HepG2 (cell line): ENCODE results near the gene HLA-C. TPM values are rescaled to one million over a fixed set of nuclear protein-coding genes. Genes with fewer than 3 reads are reported as not detected.
A peak's percentile ranks its signal among the peaks of the same experiment; 100 is the strongest.

Source experiments
- ARID2 ChIP-seq: sonication (generic); formaldehyde crosslinking; IDR thresholded peaks from 2 replicates; pipeline ENCODE4 v1.8.1; 2022; ENCODE audit warnings: mild to moderate bottlenecking, missing genetic modification reagents, borderline replicate concordance
- ATM ChIP-seq: fragments of 450-650 bp; IDR thresholded peaks from 2 replicates; pipeline ENCODE4 v1.7.1; 2017; ENCODE audit warnings: mild to moderate bottlenecking, borderline replicate concordance
- CCAR2 ChIP-seq: fragments of 200-400 bp; formaldehyde crosslinking; optimal IDR thresholded peaks from 2 replicates; pipeline ENCODE3; 2018; ENCODE audit warnings: low read depth, mild to moderate bottlenecking, low read length, moderate library complexity
- FOXA1 ChIP-seq, 2 experiments: fragments of 450-650 bp in 1 of 2; sonication (generic) in 1 of 2; formaldehyde crosslinking in 1 of 2; IDR thresholded peaks; 2 replicates each; pipeline versions ENCODE4 v1.4.0 to v1.6.1; 2016 to 2020; ENCODE audit warnings: missing genetic modification reagents in 1 of 2
- HOXA7 ChIP-seq: sonication (generic); formaldehyde crosslinking; IDR thresholded peaks from 2 replicates; pipeline ENCODE4 v1.8.1; 2022; ENCODE audit warnings: mild to moderate bottlenecking, missing genetic modification reagents, moderate library complexity
- NFIB ChIP-seq: sonication (generic); formaldehyde crosslinking; IDR thresholded peaks from 2 replicates; pipeline ENCODE4 v1.9.0; 2021; ENCODE audit warnings: missing genetic modification reagents, mild to moderate bottlenecking, borderline replicate concordance
- SAP130 ChIP-seq: IDR thresholded peaks from 2 replicates; pipeline ENCODE4 v1.6.1; 2016; ENCODE audit warnings: low read depth
- SKI ChIP-seq: fragments of 450-650 bp; IDR thresholded peaks from one replicate; pipeline ENCODE4 v1.6.1; 2018; ENCODE audit warnings: mild to moderate bottlenecking; ENCODE audit not compliant: partially characterized antibody
- ZNF615 ChIP-seq: sonication (generic); formaldehyde crosslinking; IDR thresholded peaks from 2 replicates; pipeline ENCODE4 v1.5.0; 2020; ENCODE audit warnings: mild to moderate bottlenecking, missing genetic modification reagents, borderline replicate concordance
- ZNF678 ChIP-seq: sonication (generic); formaldehyde crosslinking; IDR thresholded peaks from 2 replicates; pipeline ENCODE4 v1.4.0; 2020; ENCODE audit warnings: mild to moderate bottlenecking, missing genetic modification reagents
- ZNF747 ChIP-seq: sonication (generic); formaldehyde crosslinking; IDR thresholded peaks from 2 replicates; pipeline ENCODE4 v1.8.1; 2023; ENCODE audit warnings: missing genetic modification reagents, mild to moderate bottlenecking, borderline replicate concordance
- ZNF749 ChIP-seq: sonication (generic); formaldehyde crosslinking; IDR thresholded peaks from 2 replicates; pipeline ENCODE4 v1.8.0; 2022; ENCODE audit warnings: mild to moderate bottlenecking, missing genetic modification reagents, moderate library complexity, borderline replicate concordance
- ZNF792 ChIP-seq: IDR thresholded peaks from 2 replicates; pipeline ENCODE4 v1.6.1; 2016
- polyA plus RNA-seq, 8 experiments: library from polyadenylated mRNA; depleted of rRNA in 3 of 8; stranded (reverse) in 7 of 8; unstranded in 1 of 8; fragments of >200 nt; fragmentation: Illumina TruSeq in 4 of 8; extraction: Trizol in 4 of 8; gene quantifications; 2 replicates each; pipeline versions ENCODE4 v1.2.1 to v1.2.3, GENCODE V29; 2011 to 2016; ENCODE audit warnings: low read depth in 4 of 8, missing spikeins in 1 of 8, mixed read lengths in 1 of 8; ENCODE audit not compliant: insufficient read depth in 1 of 8
- total RNA-seq, 5 experiments: library from RNA; depleted of rRNA; stranded (reverse); fragments of >200 nt; fragmentation: Illumina TruSeq; extraction: Trizol; gene quantifications; 2 replicates each; pipeline ENCODE4 v1.2.3, GENCODE V29; 2016; ENCODE audit warnings: low read depth in 1 of 5
- TF ChIP-seq, protein P1 (sequence below): sonication (generic); formaldehyde crosslinking; IDR thresholded peaks from 2 replicates; pipeline ENCODE4 v1.5.0; 2020; ENCODE audit warnings: missing genetic modification reagents
- TF ChIP-seq, protein P2 (sequence below): sonication (generic); formaldehyde crosslinking; IDR thresholded peaks from 2 replicates; pipeline ENCODE4 v1.4.0; 2020; ENCODE audit warnings: missing genetic modification reagents
- TF ChIP-seq, protein P3 (sequence below): sonication (generic); formaldehyde crosslinking; IDR thresholded peaks from 2 replicates; pipeline ENCODE4 v1.9.0; 2021; ENCODE audit warnings: missing genetic modification reagents, mild to moderate bottlenecking, borderline replicate concordance
- TF ChIP-seq, protein P4 (sequence below): sonication (generic); formaldehyde crosslinking; IDR thresholded peaks from 2 replicates; pipeline ENCODE4 v1.4.0; 2020; ENCODE audit warnings: missing genetic modification reagents, borderline replicate concordance

Gene HLA-C
- total and polyA plus RNA-seq, 2 of the 13 experiments (the other 11 are each of a cell fraction or from before 2014, with no cell fraction given): 77.1 to 155 TPM

DNA sequence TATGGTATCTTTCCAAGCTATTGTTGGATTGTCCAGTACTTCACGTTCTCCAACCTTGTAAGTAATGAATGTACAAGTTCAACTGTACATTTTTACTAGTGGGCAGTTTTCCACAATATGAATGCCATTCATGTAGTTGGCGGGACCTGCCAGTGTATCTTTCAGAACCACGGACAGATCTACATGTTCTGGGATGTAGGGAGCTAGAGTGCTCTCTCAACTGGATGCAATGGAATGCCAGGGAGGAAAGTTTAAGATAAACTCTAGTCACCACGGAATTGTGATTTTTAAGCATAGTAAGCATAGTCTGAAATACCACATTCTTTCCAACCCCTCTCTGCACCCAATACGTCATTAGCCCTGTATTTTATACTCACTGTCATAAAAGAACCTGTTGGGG, 21.5 kb upstream of the HLA-C start (continued):
- TF ChIP-seq NFIB (CRISPR knock-in tag): no peak
- TF ChIP-seq, protein P1, sequence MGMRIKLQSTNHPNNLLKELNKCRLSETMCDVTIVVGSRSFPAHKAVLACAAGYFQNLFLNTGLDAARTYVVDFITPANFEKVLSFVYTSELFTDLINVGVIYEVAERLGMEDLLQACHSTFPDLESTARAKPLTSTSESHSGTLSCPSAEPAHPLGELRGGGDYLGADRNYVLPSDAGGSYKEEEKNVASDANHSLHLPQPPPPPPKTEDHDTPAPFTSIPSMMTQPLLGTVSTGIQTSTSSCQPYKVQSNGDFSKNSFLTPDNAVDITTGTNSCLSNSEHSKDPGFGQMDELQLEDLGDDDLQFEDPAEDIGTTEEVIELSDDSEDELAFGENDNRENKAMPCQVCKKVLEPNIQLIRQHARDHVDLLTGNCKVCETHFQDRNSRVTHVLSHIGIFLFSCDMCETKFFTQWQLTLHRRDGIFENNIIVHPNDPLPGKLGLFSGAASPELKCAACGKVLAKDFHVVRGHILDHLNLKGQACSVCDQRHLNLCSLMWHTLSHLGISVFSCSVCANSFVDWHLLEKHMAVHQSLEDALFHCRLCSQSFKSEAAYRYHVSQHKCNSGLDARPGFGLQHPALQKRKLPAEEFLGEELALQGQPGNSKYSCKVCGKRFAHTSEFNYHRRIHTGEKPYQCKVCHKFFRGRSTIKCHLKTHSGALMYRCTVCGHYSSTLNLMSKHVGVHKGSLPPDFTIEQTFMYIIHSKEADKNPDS (CRISPR knock-in tag): no peak
- no peak for TF ChIP-seq ATM
- TF ChIP-seq ZNF749 (CRISPR knock-in tag): no peak
- no peak for TF ChIP-seq ZNF615 (CRISPR knock-in tag)
- TF ChIP-seq, protein P2, sequence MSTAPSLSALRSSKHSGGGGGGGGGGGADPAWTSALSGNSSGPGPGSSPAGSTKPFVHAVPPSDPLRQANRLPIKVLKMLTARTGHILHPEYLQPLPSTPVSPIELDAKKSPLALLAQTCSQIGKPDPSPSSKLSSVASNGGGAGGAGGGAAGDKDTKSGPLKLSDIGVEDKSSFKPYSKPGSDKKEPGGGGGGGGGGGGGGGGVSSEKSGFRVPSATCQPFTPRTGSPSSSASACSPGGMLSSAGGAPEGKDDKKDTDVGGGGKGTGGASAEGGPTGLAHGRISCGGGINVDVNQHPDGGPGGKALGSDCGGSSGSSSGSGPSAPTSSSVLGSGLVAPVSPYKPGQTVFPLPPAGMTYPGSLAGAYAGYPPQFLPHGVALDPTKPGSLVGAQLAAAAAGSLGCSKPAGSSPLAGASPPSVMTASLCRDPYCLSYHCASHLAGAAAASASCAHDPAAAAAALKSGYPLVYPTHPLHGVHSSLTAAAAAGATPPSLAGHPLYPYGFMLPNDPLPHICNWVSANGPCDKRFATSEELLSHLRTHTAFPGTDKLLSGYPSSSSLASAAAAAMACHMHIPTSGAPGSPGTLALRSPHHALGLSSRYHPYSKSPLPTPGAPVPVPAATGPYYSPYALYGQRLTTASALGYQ (CRISPR knock-in tag): no peak
- no peak for TF ChIP-seq ZNF678 (CRISPR knock-in tag)
- no peak for TF ChIP-seq FOXA1 (IDR thresholded peaks at IDR 0.05)
- no peak for TF ChIP-seq FOXA1 (CRISPR knock-in tag; IDR thresholded peaks at IDR 0.05)
- TF ChIP-seq SKI: no peak
- TF ChIP-seq ARID2 (CRISPR knock-in tag): no peak
- 0 out of 2 replicates have a peak, but pooled peaks have one; percentile 39 for TF ChIP-seq ZNF792 (CRISPR knock-in tag)
- TF ChIP-seq CCAR2: no peak
- TF ChIP-seq, protein P3, sequence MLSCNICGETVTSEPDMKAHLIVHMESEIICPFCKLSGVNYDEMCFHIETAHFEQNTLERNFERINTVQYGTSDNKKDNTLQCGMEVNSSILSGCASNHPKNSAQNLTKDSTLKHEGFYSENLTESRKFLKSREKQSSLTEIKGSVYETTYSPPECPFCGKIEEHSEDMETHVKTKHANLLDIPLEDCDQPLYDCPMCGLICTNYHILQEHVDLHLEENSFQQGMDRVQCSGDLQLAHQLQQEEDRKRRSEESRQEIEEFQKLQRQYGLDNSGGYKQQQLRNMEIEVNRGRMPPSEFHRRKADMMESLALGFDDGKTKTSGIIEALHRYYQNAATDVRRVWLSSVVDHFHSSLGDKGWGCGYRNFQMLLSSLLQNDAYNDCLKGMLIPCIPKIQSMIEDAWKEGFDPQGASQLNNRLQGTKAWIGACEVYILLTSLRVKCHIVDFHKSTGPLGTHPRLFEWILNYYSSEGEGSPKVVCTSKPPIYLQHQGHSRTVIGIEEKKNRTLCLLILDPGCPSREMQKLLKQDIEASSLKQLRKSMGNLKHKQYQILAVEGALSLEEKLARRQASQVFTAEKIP (CRISPR knock-in tag): no peak
- peak; percentile 48 for TF ChIP-seq SAP130 (CRISPR knock-in tag)
- TF ChIP-seq HOXA7 (CRISPR knock-in tag): no peak
- TF ChIP-seq ZNF747 (CRISPR knock-in tag): no peak
- TF ChIP-seq, protein P4, sequence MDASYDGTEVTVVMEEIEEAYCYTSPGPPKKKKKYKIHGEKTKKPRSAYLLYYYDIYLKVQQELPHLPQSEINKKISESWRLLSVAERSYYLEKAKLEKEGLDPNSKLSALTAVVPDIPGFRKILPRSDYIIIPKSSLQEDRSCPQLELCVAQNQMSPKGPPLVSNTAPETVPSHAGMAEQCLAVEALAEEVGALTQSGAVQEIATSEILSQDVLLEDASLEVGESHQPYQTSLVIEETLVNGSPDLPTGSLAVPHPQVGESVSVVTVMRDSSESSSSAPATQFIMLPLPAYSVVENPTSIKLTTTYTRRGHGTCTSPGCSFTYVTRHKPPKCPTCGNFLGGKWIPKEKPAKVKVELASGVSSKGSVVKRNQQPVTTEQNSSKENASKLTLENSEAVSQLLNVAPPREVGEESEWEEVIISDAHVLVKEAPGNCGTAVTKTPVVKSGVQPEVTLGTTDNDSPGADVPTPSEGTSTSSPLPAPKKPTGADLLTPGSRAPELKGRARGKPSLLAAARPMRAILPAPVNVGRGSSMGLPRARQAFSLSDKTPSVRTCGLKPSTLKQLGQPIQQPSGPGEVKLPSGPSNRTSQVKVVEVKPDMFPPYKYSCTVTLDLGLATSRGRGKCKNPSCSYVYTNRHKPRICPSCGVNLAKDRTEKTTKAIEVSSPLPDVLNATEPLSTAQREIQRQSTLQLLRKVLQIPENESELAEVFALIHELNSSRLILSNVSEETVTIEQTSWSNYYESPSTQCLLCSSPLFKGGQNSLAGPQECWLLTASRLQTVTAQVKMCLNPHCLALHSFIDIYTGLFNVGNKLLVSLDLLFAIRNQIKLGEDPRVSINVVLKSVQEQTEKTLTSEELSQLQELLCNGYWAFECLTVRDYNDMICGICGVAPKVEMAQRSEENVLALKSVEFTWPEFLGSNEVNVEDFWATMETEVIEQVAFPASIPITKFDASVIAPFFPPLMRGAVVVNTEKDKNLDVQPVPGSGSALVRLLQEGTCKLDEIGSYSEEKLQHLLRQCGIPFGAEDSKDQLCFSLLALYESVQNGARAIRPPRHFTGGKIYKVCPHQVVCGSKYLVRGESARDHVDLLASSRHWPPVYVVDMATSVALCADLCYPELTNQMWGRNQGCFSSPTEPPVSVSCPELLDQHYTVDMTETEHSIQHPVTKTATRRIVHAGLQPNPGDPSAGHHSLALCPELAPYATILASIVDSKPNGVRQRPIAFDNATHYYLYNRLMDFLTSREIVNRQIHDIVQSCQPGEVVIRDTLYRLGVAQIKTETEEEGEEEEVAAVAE (CRISPR knock-in tag): peak; percentile 66; the same call in 1 of the 2 replicates
